OCI-LY3 (cell line): Measurements from ENCODE around the gene SLC37A1.

ENCODE experiments used
- H2AFZ ChIP-seq: fragments of 200-600, 300-600 bp; shearing (Covaris generic); 2 replicates; pipeline ENCODE4 v1.6.0; 2014; ENCODE audit warnings: antibody characterized with exemption, low read depth, low read length
- H3K27ac ChIP-seq: fragments of 200-600, 300-600 bp; sonication (generic); 2 replicates; pipeline ENCODE4 v1.5.1; 2014; ENCODE audit warnings: mild to moderate bottlenecking, low read length, moderate library complexity, mixed read lengths
- H3K27me3 ChIP-seq: fragments of 200-600, 300-600 bp; sonication (generic); 2 replicates; pipeline ENCODE4 v1.6.1; 2014; ENCODE audit warnings: low read depth, low read length, mixed read lengths
- H3K36me3 ChIP-seq: fragments of 200-600, 300-600 bp; sonication (generic); replicated peaks from 2 replicates; pipeline ENCODE3; 2014; ENCODE audit warnings: low read depth, low read length, mixed read lengths
- H3K4me1 ChIP-seq: fragments of 300-600, 200-600 bp; sonication (generic); 2 replicates; pipeline ENCODE4 v1.6.1; 2014; ENCODE audit warnings: low read length, mixed read lengths
- H3K4me2 ChIP-seq: fragments of 200-600, 300-600 bp; sonication (generic); 2 replicates; pipeline ENCODE4 v1.6.1; 2014; ENCODE audit warnings: low read length, mixed read lengths
- H3K4me3 ChIP-seq: fragments of 300-600, 200-600 bp; sonication (generic); 2 replicates; pipeline ENCODE4 v1.5.1; 2014; ENCODE audit warnings: antibody characterized with exemption, mild to moderate bottlenecking, low read length, moderate library complexity
- H3K79me2 ChIP-seq: fragments of 300-600, 200-600 bp; shearing (Covaris generic); 2 replicates; pipeline ENCODE4 v1.6.1; 2014; ENCODE audit warnings: mild to moderate bottlenecking, low read length, mixed read lengths
- H3K9ac ChIP-seq: fragments of 300-600, 200-600 bp; shearing (Covaris generic); 2 replicates; pipeline ENCODE4 v1.6.0; 2014; ENCODE audit warnings: mild to moderate bottlenecking, low read length, moderate library complexity
- H3K9me3 ChIP-seq: fragments of 200-600, 300-600 bp; shearing (Covaris generic); 2 replicates; pipeline ENCODE4 v1.6.1; 2014; ENCODE audit warnings: low read length, mixed read lengths; ENCODE audit not compliant: insufficient read depth
- H4K20me1 ChIP-seq: fragments of 200-600, 300-600 bp; sonication (generic); 2 replicates; pipeline ENCODE4 v1.6.1; 2016; ENCODE audit warnings: low read length, mixed read lengths; ENCODE audit not compliant: insufficient read depth
- EZH2phosphoT487 ChIP-seq: fragments of 200-600 bp; shearing (Covaris generic); IDR thresholded peaks from 2 replicates; pipeline ENCODE4 v1.6.1; 2018; ENCODE audit warnings: antibody characterized with exemption, mixed run types, low read depth
- TF ChIP-seq, protein P1 (sequence below): fragments of 200-600, 300-600 bp; sonication (generic); IDR thresholded peaks from 2 replicates; pipeline ENCODE4 v1.5.1; 2014; ENCODE audit warnings: antibody characterized with exemption, low read length, low read depth

SLC37A1 gene

DNA sequence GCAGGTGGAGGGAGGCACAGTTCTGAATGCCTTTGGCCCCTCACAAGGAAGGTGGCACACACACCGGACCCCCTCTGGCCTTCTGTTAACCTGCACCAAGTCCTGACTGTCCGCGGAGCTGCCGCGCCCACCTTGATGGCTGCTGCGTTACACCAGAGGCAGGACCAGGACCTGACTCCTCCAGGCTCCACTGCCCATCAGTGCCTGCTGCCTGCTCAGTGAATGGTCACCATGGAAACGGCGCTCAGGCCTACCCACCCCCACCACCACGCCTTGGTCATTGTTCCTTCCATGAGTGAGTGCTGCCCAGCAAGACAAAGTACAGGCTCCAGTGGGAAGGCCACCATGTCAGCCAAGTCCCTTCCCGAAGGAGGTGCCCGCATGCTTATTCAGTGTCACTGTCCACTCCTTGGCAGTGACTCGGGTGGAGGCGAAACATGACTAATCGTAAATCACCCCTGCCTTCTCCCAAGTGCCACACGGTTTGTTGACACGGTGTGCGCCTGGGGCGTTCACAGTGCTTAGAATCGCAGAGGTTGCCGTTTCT, 57.3 kb downstream of the SLC37A1 start:
- Histone ChIP-seq H4K20me1 (no peaks in the 10 kb centered on the region), H3K36me3 (peaks cover 3% of the 10 kb centered on the region), H3K4me3 (no peak overlapping the region), H3K27ac (no peak overlapping the region), H3K27me3 (no peaks in the 10 kb centered on the region), H3K4me2 (no peak overlapping the region), H3K79me2 (no peaks in the 10 kb centered on the region), H3K4me1 (no peaks in the 10 kb centered on the region), H3K9ac (no peak overlapping the region), H3K9me3 (no peaks in the 10 kb centered on the region), H2AFZ (no peak overlapping the region)
- TF ChIP-seq EZH2phosphoT487, result no peak
- TF ChIP-seq, protein P1, sequence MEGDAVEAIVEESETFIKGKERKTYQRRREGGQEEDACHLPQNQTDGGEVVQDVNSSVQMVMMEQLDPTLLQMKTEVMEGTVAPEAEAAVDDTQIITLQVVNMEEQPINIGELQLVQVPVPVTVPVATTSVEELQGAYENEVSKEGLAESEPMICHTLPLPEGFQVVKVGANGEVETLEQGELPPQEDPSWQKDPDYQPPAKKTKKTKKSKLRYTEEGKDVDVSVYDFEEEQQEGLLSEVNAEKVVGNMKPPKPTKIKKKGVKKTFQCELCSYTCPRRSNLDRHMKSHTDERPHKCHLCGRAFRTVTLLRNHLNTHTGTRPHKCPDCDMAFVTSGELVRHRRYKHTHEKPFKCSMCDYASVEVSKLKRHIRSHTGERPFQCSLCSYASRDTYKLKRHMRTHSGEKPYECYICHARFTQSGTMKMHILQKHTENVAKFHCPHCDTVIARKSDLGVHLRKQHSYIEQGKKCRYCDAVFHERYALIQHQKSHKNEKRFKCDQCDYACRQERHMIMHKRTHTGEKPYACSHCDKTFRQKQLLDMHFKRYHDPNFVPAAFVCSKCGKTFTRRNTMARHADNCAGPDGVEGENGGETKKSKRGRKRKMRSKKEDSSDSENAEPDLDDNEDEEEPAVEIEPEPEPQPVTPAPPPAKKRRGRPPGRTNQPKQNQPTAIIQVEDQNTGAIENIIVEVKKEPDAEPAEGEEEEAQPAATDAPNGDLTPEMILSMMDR, result no peak

DNA sequence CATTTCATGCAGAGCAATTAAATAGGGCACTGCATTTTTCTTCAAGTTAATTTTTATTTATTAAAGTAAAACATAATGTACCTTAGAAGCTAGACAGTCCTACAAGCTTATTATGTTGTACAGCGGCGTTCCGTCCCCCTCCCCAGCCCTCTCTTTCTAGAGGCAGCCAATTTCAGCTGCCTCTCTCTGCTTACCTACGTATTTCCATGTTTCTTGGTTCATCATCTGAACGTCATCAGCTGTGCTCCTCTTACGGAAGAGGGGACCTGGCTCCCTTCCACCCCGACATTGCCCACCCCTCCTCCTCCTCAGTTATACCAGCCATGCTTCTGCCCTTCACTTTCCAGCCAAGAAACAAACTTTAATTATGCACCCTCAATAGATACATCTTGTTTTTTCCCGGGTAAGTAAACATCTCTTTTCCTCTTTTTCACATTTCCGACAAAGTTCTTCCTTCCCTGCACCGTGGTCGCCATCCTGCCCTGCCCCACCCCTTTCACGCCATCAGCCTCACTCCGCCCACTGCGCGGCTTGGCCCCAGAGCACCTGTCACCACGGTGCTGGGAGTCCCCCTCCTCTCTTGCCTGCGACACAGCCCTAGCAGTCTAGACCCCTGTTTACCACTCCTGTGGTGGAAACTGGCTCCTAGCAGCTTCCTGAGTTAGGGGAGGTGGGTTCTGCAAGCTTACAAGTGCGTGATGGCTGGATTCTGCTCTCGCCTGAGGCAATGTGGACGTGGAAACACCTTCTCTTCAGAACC, 57.9 kb downstream of the SLC37A1 start:
- Histone ChIP-seq H3K9me3 (no peaks in the 10 kb centered on the region), H3K4me1 (no peaks in the 10 kb centered on the region), H3K27ac (no peak overlapping the region), H4K20me1 (no peaks in the 10 kb centered on the region), H3K9ac (no peak overlapping the region), H3K36me3 (peaks cover 4% of the 10 kb centered on the region), H3K4me2 (no peak overlapping the region), H3K79me2 (no peaks in the 10 kb centered on the region), H3K4me3 (no peak overlapping the region), H2AFZ (no peak overlapping the region), H3K27me3 (no peaks in the 10 kb centered on the region)
- TF ChIP-seq, protein P1, result no peak
- TF ChIP-seq EZH2phosphoT487, result no peak

DNA sequence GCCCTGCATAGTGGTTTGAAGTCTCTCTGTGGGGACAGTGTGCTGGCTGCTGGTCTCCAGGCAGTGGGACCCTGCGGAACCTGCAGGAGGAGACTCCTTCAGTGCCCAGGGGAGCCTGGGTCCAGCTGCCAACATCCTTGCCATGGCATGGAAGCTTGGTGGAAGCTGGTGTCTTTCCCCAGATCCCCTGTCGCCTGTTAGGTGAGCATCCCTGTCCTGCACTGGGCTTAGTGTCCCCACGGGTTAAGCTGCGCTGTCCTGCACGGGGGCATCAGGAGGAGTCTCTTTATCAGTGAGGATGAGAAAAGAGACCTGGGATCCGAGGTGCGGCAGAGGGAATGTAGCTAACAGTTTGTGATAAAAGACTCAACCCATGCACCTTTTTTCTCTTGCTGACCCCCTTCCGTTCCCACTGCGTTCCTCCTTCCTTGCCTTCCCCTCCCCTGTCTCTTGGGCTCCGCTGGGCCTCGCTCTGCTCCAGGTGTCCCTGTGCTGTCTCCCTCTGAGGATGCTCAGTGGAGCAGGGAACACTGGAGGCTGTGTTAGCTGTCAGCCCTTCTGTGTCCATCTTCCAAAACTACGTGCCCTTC, 59.3 kb downstream of the SLC37A1 start:
- Histone ChIP-seq H3K27ac (no peak overlapping the region), H3K4me1 (no peaks in the 10 kb centered on the region)
- TF ChIP-seq, protein P1, result no peak

DNA sequence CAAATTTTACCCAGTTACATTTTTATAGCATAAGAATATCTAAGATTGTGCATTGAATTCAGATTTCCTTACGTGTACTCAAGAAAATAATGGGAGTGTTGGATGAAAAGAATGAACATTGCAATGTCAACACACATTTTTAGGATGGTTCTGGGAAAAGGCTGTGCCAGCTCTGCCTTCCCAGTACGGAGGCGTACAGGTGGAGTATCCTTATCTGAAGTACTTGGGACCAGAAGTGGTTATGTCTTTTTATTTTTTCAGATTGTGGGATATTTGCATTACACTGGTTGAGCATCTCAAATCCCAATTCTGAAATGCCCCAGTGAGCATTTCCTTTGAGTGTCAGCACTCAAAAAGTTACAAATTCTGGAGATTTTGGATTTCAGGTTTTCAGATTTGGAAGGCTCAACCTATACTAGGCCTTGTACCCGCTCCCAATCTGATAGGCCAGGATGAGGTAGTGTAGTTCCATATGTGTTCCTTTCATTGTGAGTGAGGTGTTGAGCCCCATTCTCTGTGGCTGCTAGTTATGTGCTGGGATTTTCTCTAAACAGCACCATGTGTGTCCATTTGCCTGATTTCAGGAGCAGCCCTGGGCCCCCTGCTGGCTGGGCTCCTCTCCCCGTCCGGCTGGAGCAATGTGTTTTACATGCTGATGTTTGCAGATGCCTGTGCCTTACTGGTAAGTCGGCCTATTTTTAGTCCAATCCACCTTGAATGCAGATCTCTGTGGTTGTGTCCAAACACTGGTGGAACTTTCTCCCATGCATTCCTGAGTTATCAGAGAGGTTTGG, 60.8 kb downstream of the SLC37A1 start:
- H3K4me1 ChIP-seq, result no peaks in the 10 kb centered on the region
- no peak overlapping the region for H2AFZ ChIP-seq
- H3K27ac ChIP-seq, result no peak overlapping the region
- no peak overlapping the region for H3K4me2 ChIP-seq
- H3K27me3 ChIP-seq, result no peaks in the 10 kb centered on the region
- no peak overlapping the region for H3K4me3 ChIP-seq
- no peaks in the 10 kb centered on the region for H3K9me3 ChIP-seq
- H3K36me3 ChIP-seq, result peaks cover 6% of the 10 kb centered on the region
- H4K20me1 ChIP-seq, result no peaks in the 10 kb centered on the region
- H3K79me2 ChIP-seq, result no peaks in the 10 kb centered on the region
- H3K9ac ChIP-seq, result no peak overlapping the region
- TF ChIP-seq, protein P1, result no peak
- no peak for TF ChIP-seq EZH2phosphoT487

More for the DNA sequence above, 59.3 kb downstream of the SLC37A1 start:
- Histone ChIP-seq H2AFZ (no peak overlapping the region), H3K4me3 (no peak overlapping the region), H3K4me2 (no peak overlapping the region), H3K9ac (no peak overlapping the region), H4K20me1 (no peaks in the 10 kb centered on the region), H3K27me3 (no peaks in the 10 kb centered on the region), H3K79me2 (no peaks in the 10 kb centered on the region), H3K36me3 (peaks cover 6% of the 10 kb centered on the region), H3K9me3 (no peaks in the 10 kb centered on the region)
